BLaER1 treated with 17β-estradiol and CSF1 and Interleukin-3, amounts not matched to agents 10 nM and 100 nM (cell line): ENCODE measurements around the gene DCST2.
A peak's percentile ranks its signal among the peaks of the same experiment; 100 is the strongest.

Source experiments
- H3K27ac ChIP-seq, 11 experiments: shearing (Covaris generic); formaldehyde crosslinking; 2 replicates each; pipeline ENCODE4 v1.8.1; 2022
- H3K27me3 ChIP-seq, 11 experiments: shearing (Covaris generic); formaldehyde crosslinking; 2 replicates each; pipeline ENCODE4 v1.8.1; 2022
- H3K36me3 ChIP-seq, 11 experiments: shearing (Covaris generic); formaldehyde crosslinking; 2 replicates each; pipeline ENCODE4 v1.8.1; 2022
- H3K4me1 ChIP-seq, 10 experiments: shearing (Covaris generic); formaldehyde crosslinking; 2 replicates each; pipeline ENCODE4 v1.8.1; 2022
- H3K4me2 ChIP-seq, 11 experiments: shearing (Covaris generic); formaldehyde crosslinking; 2 replicates each; pipeline ENCODE4 v1.8.1; 2022
- H3K4me3 ChIP-seq, 10 experiments: shearing (Covaris generic); formaldehyde crosslinking; 2 replicates each; pipeline ENCODE4 v1.8.1; 2022
- H3K9ac ChIP-seq, 11 experiments: shearing (Covaris generic); formaldehyde crosslinking; 2 replicates each; pipeline ENCODE4 v1.8.1; 2022
- H3K9me3 ChIP-seq, 11 experiments: shearing (Covaris generic); formaldehyde crosslinking; replicated peaks in 1 of 11; 2 replicates each; pipeline ENCODE4 v1.8.1; 2022
- H4K20me1 ChIP-seq, 11 experiments: shearing (Covaris generic); formaldehyde crosslinking; 2 replicates each; pipeline ENCODE4 v1.8.1; 2022
- Cebpa-rat ChIP-seq, 11 experiments: shearing (Covaris generic); IDR thresholded peaks; 2 replicates each; pipeline ENCODE4 v1.8.1; 2022

Gene DCST2

DNA sequence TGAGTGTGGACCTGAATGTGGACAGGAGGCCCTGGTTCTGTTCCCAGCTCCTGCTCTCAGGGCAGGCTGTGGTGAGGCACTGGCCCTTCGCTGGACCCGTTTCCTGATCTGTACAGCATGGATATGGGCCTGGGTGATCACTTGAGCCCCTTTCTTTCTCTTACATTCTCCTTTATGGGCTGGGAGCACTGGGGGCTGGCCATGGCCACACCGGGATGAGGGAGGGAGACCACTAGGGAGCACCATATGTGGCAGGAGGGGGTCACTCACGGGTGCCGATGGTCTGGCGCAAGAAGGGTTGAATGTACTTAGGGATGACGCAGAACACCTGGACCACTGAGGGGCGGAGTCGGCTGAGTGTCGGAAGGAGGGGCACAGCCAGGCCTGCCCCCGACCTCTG is 2.7 kb downstream of the DCST2 start:
- TF ChIP-seq Cebpa-rat (IDR thresholded peaks at IDR 0.05), result no peak
- H3K9ac ChIP-seq, result no peak overlapping the region
- no peak overlapping the region for H3K27ac ChIP-seq
- no peaks in the 10 kb centered on the region for H3K36me3 ChIP-seq
- H3K27me3 ChIP-seq, result no peaks in the 10 kb centered on the region
- H3K4me1 ChIP-seq, result peaks cover 0 to 16% (median 6%) of the 10 kb centered on the region in 10 experiments; a peak in 11 of 20 replicates
- no peaks in the 10 kb centered on the region for H3K9me3 ChIP-seq
- no peak overlapping the region for H3K4me2 ChIP-seq
- no peak overlapping the region for H3K4me3 ChIP-seq
- H4K20me1 ChIP-seq, result no peaks in the 10 kb centered on the region

DNA sequence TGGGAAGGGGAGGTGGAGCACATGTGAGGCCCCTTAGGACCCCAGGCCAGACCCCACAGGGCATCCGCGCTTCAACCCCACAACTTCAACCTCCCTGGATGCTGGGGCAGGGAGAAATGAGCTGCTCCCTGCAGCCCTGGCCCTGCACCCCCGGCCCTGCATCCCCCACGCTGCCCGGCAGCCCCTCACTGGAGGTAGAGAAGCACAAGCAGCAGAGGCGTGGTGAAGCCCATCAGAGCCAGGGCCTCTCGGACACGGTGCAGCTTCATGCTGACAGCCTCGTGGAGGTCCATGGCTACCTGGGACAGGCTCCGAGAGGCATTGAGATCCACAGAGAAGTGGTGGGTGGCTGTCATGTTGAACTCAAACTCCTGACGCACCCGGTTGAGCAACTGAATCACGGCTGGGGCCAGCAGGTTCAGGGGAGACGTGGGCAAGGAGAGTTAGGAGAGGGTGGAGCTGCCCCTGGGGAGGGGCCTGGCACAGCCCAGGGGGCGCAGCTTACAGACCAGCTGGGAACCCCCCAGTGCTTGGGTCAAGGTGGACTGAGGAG is 3.3 kb downstream of the DCST2 start:
- peaks cover 0 to 11% (median 5%) of the 10 kb centered on the region in 10 experiments; a peak in 8 of 20 replicates for H3K4me1 ChIP-seq
- no peak for TF ChIP-seq Cebpa-rat (IDR thresholded peaks at IDR 0.05)

DNA sequence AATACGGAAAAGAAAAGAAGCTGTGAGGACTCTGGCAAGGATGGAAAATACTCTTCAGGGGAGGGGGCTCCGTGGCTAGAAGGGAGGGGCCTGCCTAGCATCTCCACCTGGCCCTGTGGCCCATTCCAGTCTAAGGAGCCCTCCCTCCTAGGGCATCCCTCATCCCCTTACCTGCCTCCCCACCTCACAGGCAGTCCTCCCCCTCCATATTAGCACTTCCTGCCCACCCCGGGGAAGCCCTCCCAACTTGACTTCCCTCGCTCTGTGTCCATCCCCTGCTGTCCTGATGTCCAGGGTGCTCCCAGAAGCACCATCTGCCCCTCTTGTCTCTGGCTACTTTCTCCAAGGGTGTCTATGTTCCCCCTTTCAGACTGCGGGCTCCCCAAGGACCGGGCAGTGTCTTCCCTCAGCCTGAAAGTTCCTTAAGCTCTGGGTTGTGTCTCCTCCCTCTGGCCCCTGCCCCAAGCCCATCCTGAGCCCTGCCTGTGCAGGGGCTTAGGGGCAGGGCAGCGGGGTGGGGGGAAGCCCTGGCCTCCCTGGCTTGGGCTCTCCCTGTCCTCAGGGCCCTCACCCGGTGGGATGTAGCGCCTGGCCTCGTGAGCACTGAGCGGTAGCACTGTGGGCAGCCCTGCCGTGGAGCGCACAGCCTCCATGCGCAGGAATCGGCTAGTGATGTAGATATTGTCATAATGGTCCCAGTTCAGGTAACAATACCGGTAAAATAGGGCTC is 3.9 kb downstream of the DCST2 start:
- Histone ChIP-seq H3K9ac (no peak overlapping the region), H3K9me3 (no peaks in the 10 kb centered on the region), H3K36me3 (no peaks in the 10 kb centered on the region), H3K4me3 (no peak overlapping the region), H3K4me2 (0 out of 22 replicates have a peak overlapping the region, but pooled peaks of 1 of the 11 experiments have one; percentile 10), H4K20me1 (no peaks in the 10 kb centered on the region), H3K27me3 (no peaks in the 10 kb centered on the region), H3K4me1 (peaks cover 0 to 11% (median 6%) of the 10 kb centered on the region in 10 experiments; a peak in 8 of 20 replicates), H3K27ac (0 out of 22 replicates have a peak overlapping the region, but pooled peaks of 1 of the 11 experiments have one; percentile 29)
- TF ChIP-seq Cebpa-rat (IDR thresholded peaks at IDR 0.05), result no peak

More for the DNA sequence above, 3.3 kb downstream of the DCST2 start:
- no peak overlapping the region for H3K4me2 ChIP-seq
- no peak overlapping the region for H3K9ac ChIP-seq
- H3K27me3 ChIP-seq, result no peaks in the 10 kb centered on the region
- no peak overlapping the region for H3K4me3 ChIP-seq
- no peaks in the 10 kb centered on the region for H3K9me3 ChIP-seq
- H3K27ac ChIP-seq, result no peak overlapping the region
- no peaks in the 10 kb centered on the region for H4K20me1 ChIP-seq
- no peaks in the 10 kb centered on the region for H3K36me3 ChIP-seq

DNA sequence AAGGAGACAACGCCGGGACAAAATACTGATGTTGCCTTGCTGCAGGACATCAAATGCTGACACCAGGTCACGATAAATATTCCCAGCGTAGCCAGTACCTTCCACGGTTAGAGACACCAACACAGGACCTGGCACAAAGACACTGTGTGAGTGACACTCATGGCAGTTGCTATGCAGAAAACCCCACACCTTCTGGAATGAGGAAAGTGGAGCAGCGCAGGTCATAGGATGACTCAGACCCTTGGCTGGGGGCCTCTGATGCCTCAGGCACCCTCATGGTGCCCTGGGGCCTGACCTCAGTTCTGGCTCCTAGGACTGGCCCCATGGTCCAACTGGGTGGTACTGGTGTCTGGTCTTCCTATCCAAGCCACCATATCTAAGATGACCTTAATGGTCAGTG is 7.0 kb downstream of the DCST2 start:
- Histone ChIP-seq H3K27ac (no peak overlapping the region), H4K20me1 (peaks cover 0 to 5% (median 0%) of the 10 kb centered on the region in 11 experiments; a peak in 2 of 22 replicates), H3K4me1 (peaks cover 11 to 26% (median 16%) of the 10 kb centered on the region in 10 experiments; a peak in 19 of 20 replicates), H3K4me2 (no peak overlapping the region), H3K9me3 (no peaks in the 10 kb centered on the region), H3K9ac (no peak overlapping the region), H3K27me3 (no peaks in the 10 kb centered on the region), H3K4me3 (no peak overlapping the region), H3K36me3 (no peaks in the 10 kb centered on the region)
- no peak for TF ChIP-seq Cebpa-rat (IDR thresholded peaks at IDR 0.05)

DNA sequence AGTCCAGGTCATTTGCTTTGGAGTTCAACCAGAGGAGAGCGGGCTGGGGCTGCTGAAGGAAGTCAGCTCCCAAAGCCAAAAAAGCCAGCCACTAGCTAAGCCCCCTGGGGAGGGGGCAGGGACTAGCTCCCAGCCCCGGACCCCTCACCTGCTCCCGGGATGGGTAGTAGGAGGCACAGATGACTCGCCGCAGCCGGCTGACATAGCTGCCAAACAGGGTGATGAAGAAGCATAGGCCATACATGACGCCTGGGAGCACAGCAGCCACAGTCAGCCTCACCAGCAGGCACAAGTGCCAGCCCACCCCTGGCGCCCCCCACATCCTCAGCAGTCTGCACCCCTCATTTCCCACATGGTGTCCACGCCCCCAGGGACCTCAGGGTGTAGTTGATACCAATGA is 7.4 kb downstream of the DCST2 start:
- no peak overlapping the region for H3K27ac ChIP-seq
- no peak overlapping the region for H3K4me3 ChIP-seq
- H3K9me3 ChIP-seq, result no peaks in the 10 kb centered on the region
- no peaks in the 10 kb centered on the region for H3K36me3 ChIP-seq
- H3K4me2 ChIP-seq, result no peak overlapping the region
- TF ChIP-seq Cebpa-rat (IDR thresholded peaks at IDR 0.05), result no peak
- H3K27me3 ChIP-seq, result no peaks in the 10 kb centered on the region
- peaks cover 0 to 5% (median 0%) of the 10 kb centered on the region in 11 experiments; a peak in 2 of 22 replicates for H4K20me1 ChIP-seq
- H3K9ac ChIP-seq, result no peak overlapping the region
- peaks cover 11 to 29% (median 16%) of the 10 kb centered on the region in 10 experiments; a peak in 19 of 20 replicates for H3K4me1 ChIP-seq

DNA sequence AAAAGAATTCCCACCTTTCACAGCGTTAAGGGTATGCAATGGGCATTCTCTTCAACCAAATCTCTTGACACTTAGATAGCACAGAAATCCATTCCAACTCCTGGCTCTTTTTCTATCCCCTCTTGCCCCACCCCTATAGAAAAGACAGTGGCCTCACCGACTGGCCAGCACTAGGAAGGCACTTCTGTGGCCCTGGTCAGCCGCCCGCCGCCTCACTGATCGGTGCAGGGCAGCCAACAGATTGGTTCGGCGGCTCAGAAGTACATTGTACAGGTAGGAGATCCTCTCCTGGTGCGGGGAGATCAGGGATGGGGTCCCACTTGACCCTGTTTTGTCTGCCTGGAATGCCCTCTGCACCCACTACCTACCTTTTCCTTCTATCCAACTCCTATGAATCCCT is 9.3 kb downstream of the DCST2 start:
- H3K4me3 ChIP-seq, result no peak overlapping the region
- TF ChIP-seq Cebpa-rat (IDR thresholded peaks at IDR 0.05), result no peak
- peaks cover 12 to 37% (median 23%) of the 10 kb centered on the region in 10 experiments for H3K4me1 ChIP-seq
- peaks cover 0 to 6% (median 0%) of the 10 kb centered on the region in 11 experiments; a peak in 3 of 22 replicates for H3K36me3 ChIP-seq
- H3K9ac ChIP-seq, result no peak overlapping the region
- peaks cover 0 to 12% (median 0%) of the 10 kb centered on the region in 11 experiments; a peak in 5 of 22 replicates for H4K20me1 ChIP-seq
- no peak overlapping the region for H3K4me2 ChIP-seq
- H3K27ac ChIP-seq, result no peak overlapping the region
- no peaks in the 10 kb centered on the region for H3K9me3 ChIP-seq
- no peaks in the 10 kb centered on the region for H3K27me3 ChIP-seq

DNA sequence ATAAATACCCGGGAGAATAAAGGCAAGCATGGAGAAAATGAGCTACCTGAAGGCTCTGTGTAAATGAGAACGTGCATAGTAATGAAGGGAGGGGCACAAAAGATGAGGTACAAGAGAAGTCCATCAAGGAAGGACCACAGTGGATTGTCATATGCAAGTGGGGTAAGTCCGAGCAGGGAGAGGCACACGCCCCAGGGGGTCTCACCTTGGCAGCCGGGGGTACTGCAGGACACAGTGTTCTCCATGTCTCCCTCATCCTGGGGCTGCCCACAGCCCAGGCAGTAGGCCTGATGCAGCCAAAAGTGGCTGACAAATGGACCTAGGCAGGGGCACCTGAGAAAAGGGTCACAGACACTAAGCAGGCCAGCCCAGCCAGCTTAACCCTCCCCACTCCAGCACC is 10.0 kb downstream of the DCST2 start:
- no peak for TF ChIP-seq Cebpa-rat (IDR thresholded peaks at IDR 0.05)
- H4K20me1 ChIP-seq, result peaks cover 0 to 19% (median 0%) of the 10 kb centered on the region in 11 experiments; a peak in 6 of 22 replicates
- peaks cover 19 to 39% (median 26%) of the 10 kb centered on the region in 10 experiments for H3K4me1 ChIP-seq
- H3K4me3 ChIP-seq, result no peak overlapping the region
- no peaks in the 10 kb centered on the region for H3K9me3 ChIP-seq
- peaks cover 0 to 13% (median 0%) of the 10 kb centered on the region in 11 experiments; a peak in 3 of 22 replicates for H3K36me3 ChIP-seq
- no peak overlapping the region for H3K9ac ChIP-seq
- H3K4me2 ChIP-seq, result no peak overlapping the region; a peak in 1 of 22 replicates
- H3K27me3 ChIP-seq, result no peaks in the 10 kb centered on the region
- H3K27ac ChIP-seq, result no peak overlapping the region

DNA sequence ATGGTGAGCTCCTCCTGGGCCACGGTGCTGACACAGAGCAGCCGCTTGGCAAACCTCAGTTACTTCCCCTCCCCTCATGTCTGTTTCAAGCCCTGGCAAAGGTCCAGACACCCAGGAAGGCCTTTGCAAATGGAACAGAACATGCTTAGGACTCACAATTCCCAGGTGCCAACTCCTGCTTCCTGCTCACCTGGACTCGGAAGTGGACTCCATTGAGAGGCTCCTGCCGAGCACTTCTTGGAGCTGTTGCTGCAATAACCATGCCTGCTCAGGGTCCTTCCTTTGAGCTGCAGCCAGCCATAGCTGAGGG is 10.7 kb downstream of the DCST2 start:
- no peaks in the 10 kb centered on the region for H3K27me3 ChIP-seq
- no peaks in the 10 kb centered on the region for H3K9me3 ChIP-seq
- H3K9ac ChIP-seq, result 0 out of 22 replicates have a peak overlapping the region, but pooled peaks of 1 of the 11 experiments have one; percentile 13
- H3K4me2 ChIP-seq, result peak overlapping the region in 10 of 11 experiments; percentile 18 to 49 (median 33); a peak in 17 of 22 replicates
- peaks cover 0 to 15% (median 0%) of the 10 kb centered on the region in 11 experiments; a peak in 3 of 22 replicates for H3K36me3 ChIP-seq
- TF ChIP-seq Cebpa-rat (IDR thresholded peaks at IDR 0.05), result no peak
- peaks cover 0 to 24% (median 0%) of the 10 kb centered on the region in 11 experiments; a peak in 6 of 22 replicates for H4K20me1 ChIP-seq
- no peak overlapping the region for H3K27ac ChIP-seq
- peaks cover 27 to 41% (median 33%) of the 10 kb centered on the region in 10 experiments for H3K4me1 ChIP-seq
- no peak overlapping the region for H3K4me3 ChIP-seq
